Stomach (tissue), 4 donors: ENCODE data around the gene OTULINL.

Experiments
- POLR2AphosphoS5 ChIP-seq, 3 donors: sonication (generic); formaldehyde crosslinking; IDR thresholded peaks; one replicate each; pipeline ENCODE4 v1.6.1; 2016; ENCODE audit warnings: antibody characterized with exemption in 3 of 3
- TF ChIP-seq, protein P1 (sequence below), 7 experiments: fragments of 450-650 bp in 4 of 7; fragments of 200-600 bp in 3 of 7; sonication (generic) in 3 of 7; IDR thresholded peaks; one replicate each; pipeline ENCODE4 v1.5.1; 2016 to 2019; ENCODE audit warnings: antibody characterized with exemption in 7 of 7, control low read depth in 2 of 7, mild to moderate bottlenecking in 1 of 7

DNA sequence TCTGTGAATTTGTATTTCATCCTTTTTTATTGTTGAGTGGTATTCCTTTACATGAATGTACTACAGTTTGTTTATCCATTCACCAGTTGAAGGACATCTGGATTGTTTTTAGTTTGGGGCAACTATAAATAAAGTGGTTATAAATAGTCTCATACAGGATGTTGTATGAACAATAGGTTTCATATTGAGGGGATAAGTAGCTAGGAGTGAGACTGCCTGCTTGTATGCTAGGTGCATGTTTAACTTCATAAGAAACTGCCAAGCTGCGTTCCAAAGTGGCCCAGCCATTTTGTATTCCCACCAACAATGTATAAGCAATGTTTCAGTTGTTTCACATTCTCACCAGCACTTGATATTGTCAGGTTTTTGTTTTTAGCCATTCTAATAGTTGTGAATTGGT lies 21.5 kb downstream of the OTULINL start:
- no peak for TF ChIP-seq POLR2AphosphoS5 (IDR thresholded peaks at IDR 0.05)
- TF ChIP-seq, protein P1, sequence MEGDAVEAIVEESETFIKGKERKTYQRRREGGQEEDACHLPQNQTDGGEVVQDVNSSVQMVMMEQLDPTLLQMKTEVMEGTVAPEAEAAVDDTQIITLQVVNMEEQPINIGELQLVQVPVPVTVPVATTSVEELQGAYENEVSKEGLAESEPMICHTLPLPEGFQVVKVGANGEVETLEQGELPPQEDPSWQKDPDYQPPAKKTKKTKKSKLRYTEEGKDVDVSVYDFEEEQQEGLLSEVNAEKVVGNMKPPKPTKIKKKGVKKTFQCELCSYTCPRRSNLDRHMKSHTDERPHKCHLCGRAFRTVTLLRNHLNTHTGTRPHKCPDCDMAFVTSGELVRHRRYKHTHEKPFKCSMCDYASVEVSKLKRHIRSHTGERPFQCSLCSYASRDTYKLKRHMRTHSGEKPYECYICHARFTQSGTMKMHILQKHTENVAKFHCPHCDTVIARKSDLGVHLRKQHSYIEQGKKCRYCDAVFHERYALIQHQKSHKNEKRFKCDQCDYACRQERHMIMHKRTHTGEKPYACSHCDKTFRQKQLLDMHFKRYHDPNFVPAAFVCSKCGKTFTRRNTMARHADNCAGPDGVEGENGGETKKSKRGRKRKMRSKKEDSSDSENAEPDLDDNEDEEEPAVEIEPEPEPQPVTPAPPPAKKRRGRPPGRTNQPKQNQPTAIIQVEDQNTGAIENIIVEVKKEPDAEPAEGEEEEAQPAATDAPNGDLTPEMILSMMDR (IDR thresholded peaks at IDR 0.05), result no peak
